Kidney (tissue), 14 donors: ENCODE measurements around the gene KLK4. TPM values are rescaled to one million over a fixed set of nuclear protein-coding genes. Genes with fewer than 3 reads are reported as not detected.

Experiments used
- DNase-seq, 5 donors: peaks; one replicate each; pipeline ENCODE4 v3.0.0-alpha.2; 2013 to 2020
- FAIRE-seq: peaks from 2 replicates; lab custom pipeline; 2012; peaks lifted over from hg19 to GRCh38; lab: Jason Lieb, UNC
- H3K27ac ChIP-seq, 2 donors: one replicate each; pipeline ENCODE4 v1.7.0; 2013; ENCODE audit warnings: low read depth in 2 of 2, low read length in 2 of 2, inconsistent platforms in 1 of 2
- H3K27me3 ChIP-seq: one replicate; pipeline ENCODE4 v1.7.1; 2013; ENCODE audit warnings: low read length, inconsistent platforms; ENCODE audit not compliant: control insufficient read depth, insufficient read depth
- H3K36me3 ChIP-seq, 3 donors: one replicate each; pipeline versions ENCODE4 v1.7.0 to v1.7.1; 2013; ENCODE audit warnings: low read length in 3 of 3, control low read depth in 1 of 3, inconsistent platforms in 1 of 3; ENCODE audit not compliant: insufficient read depth in 3 of 3, control insufficient read depth in 2 of 3
- H3K4me1 ChIP-seq, 3 donors: one replicate each; pipeline versions ENCODE4 v1.7.0 to v1.7.1; 2013; ENCODE audit warnings: low read length in 3 of 3, inconsistent platforms in 1 of 3, low read depth in 1 of 3; ENCODE audit not compliant: control insufficient read depth in 2 of 3, insufficient read depth in 2 of 3
- H3K4me3 ChIP-seq, 3 donors: one replicate each; pipeline versions ENCODE4 v1.7.0 to v1.8.1; 2013; ENCODE audit warnings: low read length in 3 of 3, control low read depth in 1 of 3, inconsistent platforms in 1 of 3
- H3K9ac ChIP-seq, 3 donors: one replicate each; pipeline versions ENCODE4 v1.7.0 to v1.7.1; 2013; ENCODE audit warnings: low read length in 3 of 3, control low read depth in 1 of 3, inconsistent platforms in 1 of 3
- H3K9me3 ChIP-seq, 3 donors: one replicate each; pipeline versions ENCODE4 v1.7.0 to v1.7.1; 2013; ENCODE audit warnings: low read length in 3 of 3, control low read depth in 1 of 3, inconsistent platforms in 1 of 3; ENCODE audit not compliant: control insufficient read depth in 2 of 3, insufficient read depth in 1 of 3
- intact Hi-C: fragments of 100-400 bp; cut with DNase I; formaldehyde crosslinking; loops from one replicate; pipeline ENCODE4 v1.11.1; 2022
- polyA plus RNA-seq: library from polyadenylated mRNA; stranded (reverse); fragments of 350-450 nt; fragmentation: Illumina TruSeq; extraction: RNeasy Lipid Tissue Mini Kit (QIAGEN cat#74804); gene quantifications from one replicate; pipeline ENCODE4 v1.2.3, GENCODE V29; 2014; ENCODE audit warnings: low read depth, low replicate concordance; ENCODE audit not compliant: insufficient read depth
- total RNA-seq: library from RNA; stranded (reverse); fragmentation: NEBNext Ultra II Directional; extraction: Animal tissue kit (Norgen Biotek cat#: 25700); gene quantifications from one replicate; pipeline ENCODE4 v1.2.1, GENCODE V29; 2021
- TF ChIP-seq, protein P1 (sequence below): IDR thresholded peaks from 3 replicates; pipeline ENCODE4 v1.5.1; 2012; ENCODE audit warnings: mild to moderate bottlenecking, moderate library complexity, borderline replicate concordance; ENCODE audit not compliant: insufficient read depth; ENCODE audit errors: extremely low read depth
- donor health status: control.
- donor health status: control.
- donor health status: control.
- donor health status: control.
- donor health status: control.
- donor health status: DM: yes; HTN: yes; CAD: no.
- donor health status: Normal renal cell carcinoma (clear cell type).

Gene KLK4
- total and polyA plus RNA-seq, 2 donors from 2014 or later = 1.2 TPM; not detected in 1

DNA sequence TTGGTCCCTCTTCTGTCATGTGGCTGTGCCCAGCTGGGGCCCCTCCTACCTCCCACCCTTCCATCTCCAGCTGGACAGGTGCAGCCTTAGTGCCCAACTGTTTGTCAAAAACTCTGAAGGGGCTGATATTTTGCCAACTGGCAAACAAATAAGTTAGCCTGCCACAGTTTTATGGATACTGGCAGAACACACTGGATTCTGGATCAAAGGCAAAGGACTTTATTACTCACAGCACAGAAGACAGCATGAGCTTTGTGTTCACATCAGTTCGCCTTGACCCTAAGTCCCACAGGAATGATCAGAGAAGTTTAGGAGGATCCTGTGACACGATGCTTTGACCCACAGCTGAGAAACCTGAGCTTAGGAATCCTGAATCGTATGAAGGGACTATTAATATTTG lies 21.6 kb downstream of the KLK4 start:
- intact Hi-C loops = no loop called here
- DNase-seq = no peak
- FAIRE-seq = no peak
- no peak overlapping the region for H3K9ac ChIP-seq
- H3K4me3 ChIP-seq = no peak overlapping the region
- H3K36me3 ChIP-seq = no peaks in the 10 kb centered on the region
- H3K9me3 ChIP-seq = peaks cover 0 to 4% (median 0%) of the 10 kb centered on the region in 3 donors
- no peak overlapping the region for H3K27ac ChIP-seq
- TF ChIP-seq, protein P1, sequence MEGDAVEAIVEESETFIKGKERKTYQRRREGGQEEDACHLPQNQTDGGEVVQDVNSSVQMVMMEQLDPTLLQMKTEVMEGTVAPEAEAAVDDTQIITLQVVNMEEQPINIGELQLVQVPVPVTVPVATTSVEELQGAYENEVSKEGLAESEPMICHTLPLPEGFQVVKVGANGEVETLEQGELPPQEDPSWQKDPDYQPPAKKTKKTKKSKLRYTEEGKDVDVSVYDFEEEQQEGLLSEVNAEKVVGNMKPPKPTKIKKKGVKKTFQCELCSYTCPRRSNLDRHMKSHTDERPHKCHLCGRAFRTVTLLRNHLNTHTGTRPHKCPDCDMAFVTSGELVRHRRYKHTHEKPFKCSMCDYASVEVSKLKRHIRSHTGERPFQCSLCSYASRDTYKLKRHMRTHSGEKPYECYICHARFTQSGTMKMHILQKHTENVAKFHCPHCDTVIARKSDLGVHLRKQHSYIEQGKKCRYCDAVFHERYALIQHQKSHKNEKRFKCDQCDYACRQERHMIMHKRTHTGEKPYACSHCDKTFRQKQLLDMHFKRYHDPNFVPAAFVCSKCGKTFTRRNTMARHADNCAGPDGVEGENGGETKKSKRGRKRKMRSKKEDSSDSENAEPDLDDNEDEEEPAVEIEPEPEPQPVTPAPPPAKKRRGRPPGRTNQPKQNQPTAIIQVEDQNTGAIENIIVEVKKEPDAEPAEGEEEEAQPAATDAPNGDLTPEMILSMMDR = no peak
- H3K27me3 ChIP-seq = no peaks in the 10 kb centered on the region
- H3K4me1 ChIP-seq = no peaks in the 10 kb centered on the region

DNA sequence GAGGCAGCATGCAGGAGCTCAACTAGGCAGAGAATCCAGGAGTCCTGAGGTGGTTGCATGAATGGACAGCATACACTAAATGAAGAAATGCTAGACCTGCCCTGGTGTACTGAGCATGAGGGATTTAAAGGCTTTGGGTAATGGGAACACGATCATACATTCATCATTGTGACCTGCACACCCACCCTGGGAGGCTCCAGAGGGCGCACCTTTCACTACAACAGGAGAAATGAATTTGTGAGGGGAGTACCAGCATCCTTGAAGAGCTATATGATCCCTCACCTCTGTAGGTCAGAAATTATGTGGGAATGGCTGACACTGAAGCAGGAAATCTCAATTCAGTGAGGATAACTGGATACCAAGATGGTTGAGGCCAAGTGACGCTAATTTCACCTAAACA lies 29.0 kb downstream of the KLK4 start:
- FAIRE-seq = no peak
- Histone ChIP-seq H3K9ac (no peak overlapping the region), H3K36me3 (no peaks in the 10 kb centered on the region), H3K27ac (no peak overlapping the region), H3K4me3 (no peak overlapping the region), H3K9me3 (no peaks in the 10 kb centered on the region), H3K4me1 (no peaks in the 10 kb centered on the region), H3K27me3 (no peaks in the 10 kb centered on the region)
- DNase-seq = no peak
- TF ChIP-seq, protein P1 = no peak
- intact Hi-C loops = no loop called here

GRCh38 chr19:50880241-50880640 lies 31.0 kb downstream of the KLK4 start:
- H3K4me1 ChIP-seq = no peaks in the 10 kb centered on the region
- TF ChIP-seq, protein P1 = no peak
- no peaks in the 10 kb centered on the region for H3K36me3 ChIP-seq
- no peak overlapping the region for H3K27ac ChIP-seq
- H3K27me3 ChIP-seq = no peaks in the 10 kb centered on the region
- FAIRE-seq (no peak), DNase-seq (no peak)
- H3K9me3 ChIP-seq = no peaks in the 10 kb centered on the region
- no peak overlapping the region for H3K9ac ChIP-seq
- H3K4me3 ChIP-seq = no peak overlapping the region
- intact Hi-C loops = no loop called here

GRCh38 chr19:50878851-50879250 lies 32.3 kb downstream of the KLK4 start:
- H3K27ac ChIP-seq = no peak overlapping the region
- FAIRE-seq = no peak
- no peaks in the 10 kb centered on the region for H3K27me3 ChIP-seq
- no peaks in the 10 kb centered on the region for H3K4me1 ChIP-seq
- no peak overlapping the region for H3K9ac ChIP-seq
- no peak overlapping the region for H3K4me3 ChIP-seq
- intact Hi-C loops = no loop called here
- H3K9me3 ChIP-seq = no peaks in the 10 kb centered on the region
- no peaks in the 10 kb centered on the region for H3K36me3 ChIP-seq
- no peak for DNase-seq
- TF ChIP-seq, protein P1 = no peak
